Mucosa of gallbladder (tissue), 1 donor: ENCODE measurements around the gene NCAPD2. TPM values are rescaled to one million over a fixed set of nuclear protein-coding genes. Genes with fewer than 3 reads are reported as not detected.
A peak's percentile ranks its signal among the peaks of the same experiment; 100 is the strongest.
"Not testable (repeated sequence)": the region's sequence is repeated elsewhere in the genome, so short reads cannot be mapped to it uniquely, and the experiment has no call there.

ENCODE experiments used
- DNase-seq: peaks from one replicate; pipeline ENCODE4 v3.0.0-alpha.2; 2020; ENCODE audit warnings: low spot score
- total RNA-seq: library from RNA; stranded (reverse); gene quantifications from one replicate; pipeline ENCODE4 v1.2.1, GENCODE V29; 2021
- donor health status: DM: no; HTN: no; CAD: no.

NCAPD2 gene
- total RNA-seq, 1 donor from 2014 or later = 36.6 TPM

DNA sequence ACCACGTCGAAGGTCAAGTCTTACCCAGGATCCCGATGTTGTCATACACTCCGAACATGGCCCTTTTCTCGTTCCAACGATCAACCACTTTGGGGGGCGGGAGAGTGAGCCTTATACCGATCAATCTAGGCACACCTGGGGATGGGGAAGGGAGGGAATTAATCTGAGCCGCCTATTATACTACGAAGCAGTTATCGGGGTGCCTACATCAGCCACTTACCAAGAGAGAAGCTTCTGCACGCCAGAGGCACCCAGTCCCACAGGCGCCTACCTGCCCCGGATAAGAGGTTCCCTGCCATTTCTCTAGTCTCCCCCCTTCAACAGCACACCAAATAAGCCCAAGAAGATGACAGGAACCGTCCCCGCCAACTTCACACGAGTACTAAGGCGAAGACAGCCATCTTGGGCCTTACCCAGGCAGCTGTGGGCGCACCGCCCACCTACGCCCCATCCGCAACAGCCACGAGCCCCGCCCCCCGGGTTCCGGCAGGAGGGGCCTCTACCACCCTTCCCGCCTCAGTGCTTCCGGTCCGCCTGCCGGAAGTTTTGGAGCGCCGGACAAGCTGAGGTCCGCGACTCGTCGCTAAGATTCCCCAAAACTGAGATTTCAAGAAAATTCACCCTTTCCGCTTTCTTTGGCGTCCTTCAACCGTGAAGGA, 935 bp upstream of the NCAPD2 start, which contains the start of gene MRPL51:
Gene MRPL51, minus strand, starts transcription at position 425 of the 659 bp plus-strand sequence. Its CDS starts 126 bp downstream, at position 299.
- peak; percentile 97 for DNase-seq

DNA sequence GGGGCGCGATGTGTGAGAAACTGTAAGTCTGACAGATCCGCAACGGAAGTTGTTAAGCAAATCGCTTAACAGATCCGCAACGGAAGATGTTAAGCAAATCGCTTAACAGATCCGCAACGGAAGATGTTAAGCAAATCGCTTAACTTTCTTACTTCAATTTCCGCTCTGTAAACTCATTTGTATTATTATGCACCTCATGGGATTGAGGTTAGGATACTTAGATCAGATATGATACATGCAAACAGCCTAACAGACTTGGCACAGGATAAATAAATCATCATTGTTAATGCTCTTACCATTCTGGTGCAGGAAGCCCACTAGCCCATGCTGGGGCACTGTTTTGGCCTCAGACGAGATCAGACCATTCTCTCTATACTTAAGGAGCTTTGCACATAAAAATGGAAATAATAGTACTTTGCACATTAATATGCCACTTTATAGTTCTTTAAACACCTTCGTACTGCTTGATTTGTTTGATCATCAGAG, 399 bp downstream of the NCAPD2 start:
- DNase-seq = no peak

DNA sequence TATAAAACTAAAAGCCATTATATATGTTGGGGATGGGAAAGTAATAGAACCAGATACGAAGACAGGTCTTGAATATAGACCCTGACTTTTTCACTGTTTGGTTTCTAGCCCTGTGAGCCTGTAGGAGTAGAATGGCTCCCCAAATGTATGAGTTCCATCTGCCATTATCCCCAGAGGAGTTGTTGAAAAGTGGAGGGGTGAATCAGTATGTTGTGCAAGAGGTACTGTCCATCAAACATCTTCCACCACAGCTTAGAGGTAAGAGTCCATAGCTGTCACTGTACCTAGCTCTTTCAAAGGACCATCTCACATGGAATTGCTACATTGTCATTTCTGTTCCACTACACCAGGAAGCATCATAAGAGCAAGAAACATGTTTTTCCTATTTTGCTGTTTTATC, 1.1 kb downstream of the NCAPD2 start:
- no peak for DNase-seq

DNA sequence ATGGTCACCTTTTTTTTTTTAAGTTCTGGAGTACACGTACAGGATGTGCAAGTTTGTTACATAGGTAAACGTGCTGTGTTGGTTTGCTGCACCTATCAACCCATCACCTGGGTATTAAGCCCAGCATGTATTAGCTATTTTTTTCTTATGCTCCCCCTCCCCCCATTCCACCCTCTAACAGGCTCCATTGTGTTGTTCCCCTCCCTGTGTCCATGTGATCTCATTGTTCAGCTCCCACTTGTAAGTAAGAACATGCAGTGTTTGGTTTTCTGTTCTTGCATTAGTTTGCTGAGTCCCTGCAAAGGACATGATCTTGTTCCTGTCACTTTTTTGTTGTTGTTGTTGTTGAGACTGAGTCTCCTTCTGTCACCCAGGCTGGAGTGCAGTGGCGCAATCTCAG, 3.4 kb downstream of the NCAPD2 start:
- not testable (repeated sequence) for DNase-seq

DNA sequence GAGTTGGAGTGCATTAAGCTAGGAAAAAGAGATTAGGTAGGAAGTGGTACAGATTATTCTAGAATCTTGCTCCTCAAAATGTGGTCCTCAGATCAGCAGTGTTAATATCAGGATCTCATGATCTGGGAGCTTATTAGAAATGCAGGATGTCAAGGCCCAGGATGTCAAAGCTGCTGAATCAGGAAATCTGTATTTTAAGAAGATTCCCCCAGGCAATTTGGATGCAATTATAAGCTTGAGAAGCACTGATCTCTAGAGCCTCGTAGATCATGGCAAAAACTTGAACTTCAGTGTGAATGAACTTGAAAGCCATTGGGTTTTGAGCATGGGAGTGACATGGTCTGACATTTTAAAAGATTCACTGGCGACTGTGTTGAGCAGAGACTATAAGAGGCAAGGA, 6.6 kb downstream of the NCAPD2 start:
- DNase-seq = no peak

DNA sequence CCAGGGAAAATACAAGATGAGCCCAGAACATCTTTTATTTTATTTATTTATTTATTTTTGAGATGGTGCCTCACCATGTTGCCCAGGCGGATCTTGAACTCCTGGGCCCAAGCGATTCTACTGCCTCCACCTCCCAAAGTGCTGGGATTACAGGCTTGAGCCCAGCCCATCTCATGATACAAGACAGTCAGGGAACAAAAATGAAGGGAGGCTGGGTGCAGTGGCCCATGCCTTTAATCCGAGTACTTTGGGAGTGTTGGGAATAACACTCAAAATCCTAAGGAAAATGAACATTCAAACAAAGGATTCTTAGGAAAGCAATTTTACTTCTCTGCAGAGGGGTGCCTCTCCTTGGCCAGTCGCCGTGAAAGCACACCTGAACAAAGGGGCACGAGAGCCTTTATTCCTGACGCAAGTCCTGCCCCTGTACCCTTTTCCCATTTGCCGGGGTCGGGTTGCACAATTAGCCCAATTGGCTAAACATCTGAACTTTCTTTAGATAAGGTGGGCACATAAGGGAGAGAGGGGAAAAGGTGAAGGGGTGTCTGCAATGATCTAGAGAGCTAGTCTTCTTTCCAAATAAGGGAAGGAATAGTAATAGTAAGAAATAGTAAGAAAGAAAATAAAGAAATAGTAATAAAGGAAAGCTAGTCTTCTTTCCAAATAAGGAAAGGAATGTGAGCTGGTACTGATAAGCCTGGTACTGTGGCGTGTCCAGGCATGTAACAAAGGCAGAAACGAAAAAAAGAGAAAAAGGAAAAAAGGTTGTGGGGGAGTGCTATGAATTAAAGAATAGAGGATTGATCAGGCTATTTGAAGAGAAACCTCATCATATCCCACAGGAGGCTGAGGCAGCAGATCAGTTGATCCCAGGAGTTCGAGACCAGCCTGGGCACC, 13.4 kb downstream of the NCAPD2 start:
- DNase-seq = no peak

DNA sequence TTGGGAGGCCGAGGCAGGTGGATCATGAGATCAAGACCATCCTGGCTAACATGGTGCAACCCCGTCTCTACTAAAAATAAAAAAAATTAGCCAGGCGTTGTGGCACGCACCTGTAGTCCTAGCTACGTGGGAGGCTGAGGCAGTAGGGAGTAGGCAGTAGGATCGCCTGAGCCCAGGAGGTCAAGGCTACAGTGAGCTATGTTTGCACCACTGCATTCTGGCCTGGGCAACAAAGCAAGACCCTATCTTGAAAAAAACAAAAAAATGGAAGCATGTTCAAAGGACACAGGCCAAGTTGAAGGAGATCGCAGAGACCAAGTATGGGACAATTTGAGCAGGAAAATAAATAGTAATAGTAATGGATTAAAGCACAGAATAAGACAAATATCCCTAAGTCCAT, 14.2 kb downstream of the NCAPD2 start:
- DNase-seq = no peak

DNA sequence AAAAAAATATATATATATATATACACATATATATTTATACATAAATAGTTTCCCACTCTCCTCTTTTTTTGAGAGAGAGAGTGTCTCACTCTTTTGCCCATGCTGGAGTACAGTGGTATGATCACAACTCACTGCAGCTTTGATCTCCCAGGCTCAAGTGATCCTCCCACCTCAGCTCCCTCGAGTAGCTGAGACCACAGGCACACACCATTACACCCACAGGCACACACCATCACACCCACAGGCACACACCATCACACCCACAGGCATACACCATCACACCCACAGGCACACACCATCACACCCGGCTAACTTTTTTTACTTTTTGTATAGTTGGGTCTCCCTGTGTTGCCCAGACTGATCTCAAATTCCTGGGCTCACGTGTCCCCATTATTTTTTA, 26.3 kb downstream of the NCAPD2 start:
- DNase-seq = no peak

DNA sequence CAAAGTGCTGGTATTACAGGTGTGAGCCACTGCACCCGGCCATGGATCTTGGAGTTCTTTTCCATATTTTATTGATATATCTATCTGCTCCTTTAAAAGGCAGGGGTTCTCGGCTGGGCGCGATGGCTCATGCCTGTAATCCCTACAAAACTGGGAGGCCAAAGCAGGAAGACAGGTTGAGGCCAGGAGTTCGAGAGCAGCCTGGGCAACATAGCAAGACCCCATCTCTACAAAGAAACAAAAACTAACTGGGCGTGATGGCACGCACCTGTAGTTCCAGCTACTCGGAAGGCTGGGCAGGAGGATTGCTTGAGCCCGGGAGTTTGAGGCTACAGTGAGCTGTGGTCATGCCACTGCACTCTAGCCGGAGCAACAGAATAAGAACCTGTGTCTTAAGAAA, 28.3 kb downstream of the NCAPD2 start:
- no peak for DNase-seq

DNA sequence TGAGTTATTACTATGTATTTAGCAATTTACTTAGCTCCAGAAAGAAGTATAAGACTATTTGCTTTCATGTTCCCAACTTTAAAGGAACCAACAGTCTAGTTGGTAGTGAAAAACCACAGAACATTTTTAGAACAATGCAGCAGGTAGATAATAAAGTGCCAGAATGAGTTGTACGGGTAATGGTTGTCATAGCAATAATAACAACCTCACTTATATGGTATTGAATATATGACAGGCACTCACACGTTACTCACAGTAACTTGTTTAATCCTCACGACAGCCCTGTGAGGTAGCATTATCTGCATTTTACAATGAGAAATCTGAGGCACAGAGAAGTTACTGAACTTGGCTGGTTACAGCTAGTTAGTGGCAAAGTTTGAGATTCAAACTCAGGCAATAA, 29.8 kb downstream of the NCAPD2 start:
- DNase-seq = no peak

DNA sequence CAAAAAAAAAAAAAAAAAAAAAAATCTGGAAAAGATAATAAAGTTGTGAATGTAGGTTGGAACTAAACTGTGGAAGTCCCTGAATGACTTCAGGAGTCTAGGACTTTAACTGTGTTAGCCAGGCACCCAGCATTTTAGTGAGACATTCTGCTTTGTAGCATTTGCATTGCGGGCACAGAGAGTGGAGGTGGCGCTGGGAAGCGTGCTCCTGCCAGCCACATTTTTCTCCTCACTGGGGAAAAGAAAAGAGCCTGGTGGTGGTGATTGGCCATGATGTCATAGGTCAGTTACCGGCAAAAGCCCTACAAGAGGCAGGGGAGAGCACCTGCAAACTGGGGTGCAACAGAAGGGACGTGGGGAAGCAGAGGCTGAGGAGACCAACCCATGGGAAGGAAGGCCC, 30.7 kb downstream of the NCAPD2 start:
- no peak for DNase-seq

DNA sequence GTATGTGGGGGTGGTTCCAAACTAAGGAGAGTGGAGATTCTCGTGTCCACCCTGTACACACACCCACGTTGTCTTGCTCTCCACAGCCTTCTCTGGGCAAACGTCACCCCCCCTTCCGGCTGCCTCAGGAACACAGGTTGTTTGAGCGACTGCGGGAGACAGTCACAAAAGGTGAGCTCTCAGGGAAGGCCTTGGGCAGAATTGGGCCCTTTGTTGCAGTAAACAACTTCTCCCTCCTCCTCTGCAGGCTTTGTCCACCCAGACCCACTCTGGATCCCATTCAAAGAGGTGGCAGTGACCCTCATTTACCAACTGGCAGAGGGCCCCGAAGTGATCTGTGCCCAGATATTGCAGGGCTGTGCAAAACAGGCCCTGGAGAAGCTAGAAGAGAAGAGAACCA, 32.3 kb downstream of the NCAPD2 start:
- DNase-seq = no peak

DNA sequence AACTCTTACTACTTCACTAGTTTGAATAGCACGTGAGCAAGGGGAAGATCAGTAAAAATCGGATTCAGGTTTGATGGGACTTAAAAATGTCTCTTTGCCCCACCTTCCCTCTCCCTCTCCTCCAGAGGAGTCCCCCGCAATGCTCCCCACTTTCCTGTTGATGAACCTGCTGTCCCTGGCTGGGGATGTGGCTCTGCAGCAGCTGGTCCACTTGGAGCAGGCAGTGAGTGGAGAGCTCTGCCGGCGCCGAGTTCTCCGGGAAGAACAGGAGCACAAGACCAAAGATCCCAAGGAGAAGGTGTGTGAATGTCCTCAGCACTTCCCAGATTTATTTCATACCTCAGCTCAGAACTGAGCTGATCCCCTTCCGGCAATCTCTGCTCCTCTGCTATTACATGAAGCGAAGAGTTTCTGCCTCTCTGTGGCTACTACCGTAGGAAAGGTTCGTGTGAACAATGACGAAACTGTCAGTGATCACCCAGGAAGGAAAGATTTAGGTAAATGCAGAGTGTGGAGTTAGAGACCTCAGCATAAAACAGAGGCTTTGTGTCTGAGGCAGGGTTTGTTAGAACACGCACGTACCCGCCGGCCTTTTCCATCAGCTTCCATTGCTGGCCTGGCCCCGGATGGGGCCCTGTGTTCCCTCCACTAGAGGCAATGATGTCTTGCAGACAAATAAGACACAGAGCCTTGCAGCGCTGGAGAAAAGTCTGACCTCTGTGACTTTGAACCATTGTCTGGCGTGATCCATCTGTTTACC, 33.0 kb downstream of the NCAPD2 start:
- no peak for DNase-seq

DNA sequence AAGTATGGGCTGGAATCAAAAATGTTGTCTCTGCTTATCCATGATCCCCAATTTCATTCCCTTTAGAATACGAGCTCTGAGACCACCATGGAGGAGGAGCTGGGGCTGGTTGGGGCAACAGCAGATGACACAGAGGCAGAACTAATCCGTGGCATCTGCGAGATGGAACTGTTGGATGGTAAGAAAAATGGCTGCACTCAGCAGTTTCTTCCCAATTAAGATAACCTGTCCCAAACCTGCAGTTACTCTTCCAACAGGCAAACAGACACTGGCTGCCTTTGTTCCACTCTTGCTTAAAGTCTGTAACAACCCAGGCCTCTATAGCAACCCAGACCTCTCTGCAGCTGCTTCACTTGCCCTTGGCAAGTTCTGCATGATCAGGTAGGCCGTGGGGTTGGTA, 33.8 kb downstream of the NCAPD2 start:
- DNase-seq = no peak

DNA sequence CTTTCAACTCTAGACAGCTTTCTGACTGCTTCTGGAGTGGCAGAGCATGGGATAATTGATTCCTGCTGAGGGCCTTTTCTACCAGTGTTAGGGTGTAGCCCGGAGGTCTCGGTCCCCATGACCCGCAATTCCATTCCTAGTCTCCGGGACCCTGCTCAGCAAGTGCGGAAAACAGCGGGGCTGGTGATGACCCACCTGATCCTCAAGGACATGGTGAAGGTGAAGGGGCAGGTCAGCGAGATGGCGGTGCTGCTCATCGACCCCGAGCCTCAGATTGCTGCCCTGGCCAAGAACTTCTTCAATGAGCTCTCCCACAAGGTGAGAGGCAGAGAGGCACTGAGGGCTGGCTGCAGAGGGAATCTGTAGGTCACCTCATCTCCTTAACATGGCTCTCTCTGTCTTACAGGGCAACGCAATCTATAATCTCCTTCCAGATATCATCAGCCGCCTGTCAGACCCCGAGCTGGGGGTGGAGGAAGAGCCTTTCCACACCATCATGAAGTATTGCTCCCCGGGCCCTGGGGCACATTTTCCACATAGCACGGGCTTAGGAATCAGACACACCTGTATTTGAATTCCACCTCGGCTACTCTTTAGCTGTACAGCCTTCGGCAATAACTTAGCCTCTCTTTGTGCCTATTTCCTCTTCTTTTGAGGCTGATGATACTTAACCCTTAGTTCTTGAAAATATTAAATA, 34.8 kb downstream of the NCAPD2 start:
- no peak for DNase-seq

DNA sequence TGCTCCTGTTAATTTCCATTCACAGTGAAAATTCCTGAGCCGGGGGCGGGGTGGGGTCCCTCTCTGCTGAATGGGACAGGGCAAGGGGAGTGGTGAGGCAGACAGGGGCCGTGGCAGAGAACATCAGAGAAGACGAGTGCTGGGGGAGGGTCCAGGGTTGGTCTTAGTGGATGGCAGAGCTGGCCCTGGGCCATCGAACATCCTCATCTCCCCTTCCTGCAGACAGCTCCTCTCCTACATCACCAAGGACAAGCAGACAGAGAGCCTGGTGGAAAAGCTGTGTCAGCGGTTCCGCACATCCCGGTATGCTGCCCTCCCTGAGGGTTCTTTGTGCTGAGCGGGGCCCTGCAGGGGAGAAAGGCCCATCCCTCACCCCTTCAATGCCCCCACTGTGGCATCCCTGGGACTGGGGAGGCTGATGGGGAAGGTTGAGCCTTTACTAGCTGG, 35.4 kb downstream of the NCAPD2 start:
- no peak for DNase-seq

DNA sequence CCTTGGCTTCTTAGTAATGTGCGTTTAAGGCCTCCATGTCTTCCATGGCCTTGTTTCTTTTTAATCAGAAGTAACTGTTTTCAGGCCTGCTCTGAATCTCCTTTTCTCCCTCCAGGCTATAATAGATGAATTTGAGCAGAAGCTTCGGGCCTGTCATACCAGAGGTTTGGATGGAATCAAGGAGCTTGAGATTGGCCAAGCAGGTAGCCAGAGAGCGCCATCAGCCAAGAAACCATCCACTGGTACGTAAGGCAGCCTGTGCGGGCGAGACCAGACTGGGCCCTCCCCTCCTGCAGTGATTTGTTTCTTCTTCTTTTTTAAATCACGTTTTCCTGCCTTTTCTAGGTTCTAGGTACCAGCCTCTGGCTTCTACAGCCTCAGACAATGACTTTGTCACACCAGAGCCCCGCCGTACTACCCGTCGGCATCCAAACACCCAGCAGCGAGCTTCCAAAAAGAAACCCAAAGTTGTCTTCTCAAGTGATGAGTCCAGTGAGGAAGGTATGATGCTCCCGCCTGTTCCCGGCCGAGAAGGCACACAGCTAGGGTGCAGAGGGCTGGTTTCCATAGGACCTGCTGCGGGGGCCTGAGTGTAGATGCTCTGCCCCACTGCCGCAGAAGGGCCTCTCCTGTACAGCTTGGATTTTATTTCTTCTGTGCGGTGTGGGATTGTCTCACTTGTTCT, 36.8 kb downstream of the NCAPD2 start:
- no peak for DNase-seq

DNA sequence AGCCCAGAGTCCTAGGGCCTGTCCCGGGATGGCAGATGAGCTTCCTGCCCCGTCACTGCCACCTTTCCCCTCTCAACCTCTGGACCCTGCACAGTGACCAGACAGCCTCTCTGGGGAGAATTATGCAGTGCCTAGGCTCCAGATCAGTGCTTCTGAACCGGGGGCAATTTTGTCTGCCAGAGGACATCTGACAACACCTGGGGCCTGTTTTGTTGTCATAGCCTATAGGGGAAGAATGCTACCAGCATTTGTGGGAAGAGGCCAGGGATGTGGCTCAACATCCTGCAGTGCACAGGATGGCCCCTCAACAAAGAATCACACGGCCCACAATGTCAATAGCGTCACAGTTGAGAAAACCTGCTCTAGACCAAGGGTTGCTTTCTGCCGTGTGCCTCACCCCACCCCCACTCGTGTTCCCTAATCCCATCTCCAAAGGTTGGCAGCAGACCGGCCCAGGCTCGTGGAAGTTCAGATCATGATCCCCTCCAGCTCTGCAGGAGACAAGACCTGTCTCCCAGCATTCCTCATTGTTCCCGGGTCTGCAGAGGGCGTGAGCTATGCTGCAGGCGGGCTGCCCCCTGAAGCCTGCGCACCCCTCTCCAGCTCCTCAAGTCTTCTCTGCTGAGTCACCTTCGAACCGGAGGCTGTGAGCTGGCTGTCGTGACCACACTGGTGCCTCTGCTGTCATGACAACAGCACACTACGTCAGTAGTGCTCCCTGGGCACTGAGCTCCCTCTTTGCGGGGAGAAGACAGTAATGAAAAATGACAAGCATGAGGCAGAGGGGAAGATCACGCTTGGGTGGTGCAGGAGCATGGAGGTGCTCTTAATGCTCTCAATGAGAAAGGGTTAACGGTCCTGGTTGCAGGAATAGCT, 38.4 kb downstream of the NCAPD2 start:
- DNase-seq = peak; percentile 78

DNA sequence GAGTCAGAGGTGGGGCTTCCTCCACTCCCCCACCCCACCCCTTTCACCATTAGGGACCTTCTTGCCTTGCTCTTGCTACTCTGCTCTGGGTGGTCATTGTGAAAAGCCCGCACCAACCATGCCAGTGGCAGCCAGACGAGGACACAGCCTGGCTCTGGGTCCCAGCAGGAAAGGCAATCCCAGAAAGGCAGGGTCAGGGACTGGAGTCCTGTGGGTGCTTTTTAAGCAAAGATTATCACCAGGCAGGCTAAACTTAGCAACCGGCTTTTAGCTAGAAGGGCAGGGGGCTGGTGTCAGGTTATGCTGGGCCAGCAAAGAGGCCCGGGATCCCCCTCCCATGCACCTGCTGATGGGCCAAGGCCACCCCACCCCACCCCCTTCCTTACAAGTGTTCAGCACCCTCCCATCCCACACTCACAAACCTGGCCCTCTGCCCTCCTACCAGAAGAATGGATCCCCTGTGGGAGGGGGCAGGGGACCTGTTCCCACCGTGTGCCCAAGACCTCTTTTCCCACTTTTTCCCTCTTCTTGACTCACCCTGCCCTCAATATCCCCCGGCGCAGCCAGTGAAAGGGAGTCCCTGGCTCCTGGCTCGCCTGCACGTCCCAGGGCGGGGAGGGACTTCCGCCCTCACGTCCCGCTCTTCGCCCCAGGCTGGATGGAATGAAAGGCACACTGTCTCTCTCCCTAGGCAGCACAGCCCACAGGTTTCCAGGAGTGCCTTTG, 39.2 kb downstream of the NCAPD2 start:
- peak; percentile 65 for DNase-seq

DNA sequence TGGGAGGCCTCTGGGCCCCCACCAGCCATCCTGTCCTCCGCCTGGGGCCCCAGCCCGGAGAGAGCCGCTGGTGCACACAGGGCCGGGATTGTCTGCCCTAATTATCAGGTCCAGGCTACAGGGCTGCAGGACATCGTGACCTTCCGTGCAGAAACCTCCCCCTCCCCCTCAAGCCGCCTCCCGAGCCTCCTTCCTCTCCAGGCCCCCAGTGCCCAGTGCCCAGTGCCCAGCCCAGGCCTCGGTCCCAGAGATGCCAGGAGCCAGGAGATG, 39.7 kb downstream of the NCAPD2 start:
- DNase-seq = no peak
